IMR-90 (cell line): Measurements from ENCODE around the gene CPEB3. TPM values are rescaled to one million over a fixed set of nuclear protein-coding genes. Genes with fewer than 3 reads are reported as not detected.
A peak's percentile ranks its signal among the peaks of the same experiment; 100 is the strongest.

Experiments
- ATAC-seq: fragments of 200-7000 bp; cut with Tn5 transposase; 2 replicates; pipeline ENCODE4 v1.9.1; 2020; ENCODE audit warnings: low read depth, mild to moderate bottlenecking, moderate library complexity
- BruUV-seq: library from RNA; stranded (reverse); fragments of 400-500 nt; replicated peaks from 2 replicates; lab custom pipeline; 2021; lab: Mats Ljungman, UMichigan
- CTCF ChIA-PET: fragments of 300-600 bp; formaldehyde crosslinking; extraction: SDS; loops from one replicate; lab custom pipeline; 2021; ENCODE audit warnings: antibody characterized with exemption; lab: Yijun Ruan, JAX
- POLR2A ChIA-PET: fragments of 300-600 bp; sonication (Branson Sonifier 250); formaldehyde crosslinking; loops from one replicate; lab custom pipeline; 2022; ENCODE audit warnings: antibody characterized with exemption; ENCODE audit not compliant: unreplicated experiment; lab: Charles Lee
- DNase-seq: peaks from one replicate; pipeline ENCODE4 v3.0.0; 2013
- H2AFZ ChIP-seq: replicated peaks from 2 replicates; pipeline ENCODE3; 2013; ENCODE audit warnings: low read length, mild to moderate bottlenecking; ENCODE audit not compliant: poor library complexity
- H2AK5ac ChIP-seq: 2 replicates; pipeline ENCODE4 v1.6.1; 2013; ENCODE audit warnings: low read depth, low read length, inconsistent platforms
- H2AK9ac ChIP-seq: replicated peaks from 2 replicates; pipeline ENCODE3; 2013; ENCODE audit warnings: mild to moderate bottlenecking, low read depth, low read length, moderate library complexity; ENCODE audit not compliant: poor library complexity
- H2BK120ac ChIP-seq: 2 replicates; pipeline ENCODE4 v1.6.1; 2013; ENCODE audit warnings: low read depth, low read length, inconsistent platforms
- H2BK15ac ChIP-seq: 3 replicates; pipeline ENCODE4 v1.6.1; 2013; ENCODE audit warnings: low read depth, low read length, inconsistent platforms
- H2BK20ac ChIP-seq: 2 replicates; pipeline ENCODE4 v1.6.1; 2013; ENCODE audit warnings: low read depth, mild to moderate bottlenecking, inconsistent platforms, low read length, moderate library complexity
- H2BK5ac ChIP-seq: 2 replicates; pipeline ENCODE4 v1.6.1; 2013; ENCODE audit warnings: mild to moderate bottlenecking, low read depth, low read length, inconsistent platforms; ENCODE audit not compliant: poor library complexity, severe bottlenecking
- H3K14ac ChIP-seq: replicated peaks from 2 replicates; pipeline ENCODE4 v1.6.1; 2013; ENCODE audit warnings: low read depth, low read length, inconsistent platforms
- H3K18ac ChIP-seq: 2 replicates; pipeline ENCODE4 v1.6.1; 2013; ENCODE audit warnings: low read depth, low read length, control low read depth
- H3K23ac ChIP-seq: 2 replicates; pipeline ENCODE4 v1.6.1; 2013; ENCODE audit warnings: low read depth, low read length, inconsistent platforms
- H3K27ac ChIP-seq: 2 replicates; pipeline ENCODE4 v1.5.1; 2013; ENCODE audit warnings: mild to moderate bottlenecking, control low read depth, low read length; ENCODE audit not compliant: insufficient read depth
- H3K27me3 ChIP-seq: 2 replicates; pipeline ENCODE4 v1.6.1; 2013; ENCODE audit warnings: low read length; ENCODE audit not compliant: control insufficient read depth, insufficient read depth
- H3K36me3 ChIP-seq: 2 replicates; pipeline ENCODE4 v1.6.1; 2013; ENCODE audit warnings: low read length, mixed read lengths; ENCODE audit not compliant: control insufficient read depth, insufficient read depth
- H3K4ac ChIP-seq: 2 replicates; pipeline ENCODE4 v1.6.1; 2013; ENCODE audit warnings: low read depth, low read length, inconsistent platforms
- H3K4me1 ChIP-seq: 2 replicates; pipeline ENCODE4 v1.6.1; 2013; ENCODE audit warnings: low read length, mixed read lengths; ENCODE audit not compliant: control insufficient read depth, insufficient read depth
- H3K4me2 ChIP-seq: 2 replicates; pipeline ENCODE4 v1.6.1; 2013; ENCODE audit warnings: low read depth, mild to moderate bottlenecking, control low read depth, low read length, moderate library complexity
- H3K4me3 ChIP-seq: 2 replicates; pipeline ENCODE4 v1.5.1; 2013; ENCODE audit warnings: low read depth, mild to moderate bottlenecking, control low read depth, low read length, moderate library complexity; ENCODE audit not compliant: insufficient read depth
- H3K56ac ChIP-seq: 2 replicates; pipeline ENCODE4 v1.6.1; 2013; ENCODE audit warnings: low read length, inconsistent platforms; ENCODE audit not compliant: insufficient read depth; ENCODE audit errors: extremely low read depth
- H3K79me1 ChIP-seq, 2 experiments: 2 replicates each; pipeline ENCODE4 v1.6.1; 2013; ENCODE audit warnings: low read length in 2 of 2, inconsistent platforms in 1 of 2, low read depth in 1 of 2
- H3K9ac ChIP-seq: 2 replicates; pipeline ENCODE4 v1.6.1; 2013; ENCODE audit warnings: low read depth, low read length, control low read depth
- H3K9me1 ChIP-seq: 2 replicates; pipeline ENCODE4 v1.6.1; 2013; ENCODE audit warnings: low read length, inconsistent platforms; ENCODE audit not compliant: insufficient read depth
- H3K9me3 ChIP-seq: 2 replicates; pipeline ENCODE4 v1.6.1; 2013; ENCODE audit warnings: low read length; ENCODE audit not compliant: control insufficient read depth, insufficient read depth
- H4K20me1 ChIP-seq: 2 replicates; pipeline ENCODE4 v1.6.1; 2013; ENCODE audit warnings: low read length, inconsistent platforms; ENCODE audit not compliant: insufficient read depth
- H4K5ac ChIP-seq: 2 replicates; pipeline ENCODE4 v1.6.1; 2013; ENCODE audit warnings: mild to moderate bottlenecking, low read depth, low read length, control low read depth
- H4K8ac ChIP-seq, 2 experiments: 2 replicates each; pipeline ENCODE4 v1.6.1; 2013; ENCODE audit warnings: low read depth in 2 of 2, low read length in 2 of 2, control low read depth in 1 of 2, inconsistent platforms in 1 of 2
- H4K91ac ChIP-seq: 2 replicates; pipeline ENCODE4 v1.6.1; 2013; ENCODE audit warnings: low read depth, low read length, inconsistent platforms; ENCODE audit not compliant: insufficient read depth
- BHLHE40 ChIP-seq: fragments of 150-350 bp; IDR thresholded peaks from 2 replicates; pipeline ENCODE4 v1.6.1; 2016; ENCODE audit warnings: mild to moderate bottlenecking, low read depth, low read length
- CEBPB ChIP-seq: IDR thresholded peaks from 2 replicates; pipeline ENCODE4 v1.6.1; 2012; ENCODE audit warnings: low read depth, low read length, improper control_type of control experiment
- CHD1 ChIP-seq: IDR thresholded peaks from 2 replicates; pipeline ENCODE4 v1.6.1; 2012; ENCODE audit warnings: low read depth, low read length, improper control_type of control experiment
- FOS ChIP-seq: fragments of 150-350 bp; IDR thresholded peaks from 2 replicates; pipeline ENCODE4 v1.6.1; 2016; ENCODE audit warnings: low read depth, low read length
- MAFK ChIP-seq: IDR thresholded peaks from 2 replicates; pipeline ENCODE4 v1.6.1; 2012; ENCODE audit warnings: low read depth, low read length, improper control_type of control experiment
- MAZ ChIP-seq: IDR thresholded peaks from 2 replicates; pipeline ENCODE4 v1.6.1; 2012; ENCODE audit warnings: low read depth, mild to moderate bottlenecking, low read length, improper control_type of control experiment, moderate library complexity, borderline replicate concordance
- MXI1 ChIP-seq: IDR thresholded peaks from 2 replicates; pipeline ENCODE4 v1.6.1; 2012; ENCODE audit warnings: low read depth, mild to moderate bottlenecking, low read length, moderate library complexity, borderline replicate concordance
- NFE2L2 ChIP-seq: fragments of 150-350 bp; IDR thresholded peaks from 2 replicates; pipeline ENCODE4 v1.6.1; 2016; ENCODE audit warnings: low read depth, mild to moderate bottlenecking, low read length
- RAD21 ChIP-seq: IDR thresholded peaks from 2 replicates; pipeline ENCODE4 v1.6.1; 2012; ENCODE audit warnings: low read length, improper control_type of control experiment
- RCOR1 ChIP-seq: IDR thresholded peaks from 2 replicates; pipeline ENCODE4 v1.6.1; 2012; ENCODE audit warnings: mild to moderate bottlenecking, low read length, improper control_type of control experiment; ENCODE audit not compliant: insufficient replicate concordance
- RFX5 ChIP-seq: IDR thresholded peaks from 2 replicates; pipeline ENCODE4 v1.8.0; 2012; ENCODE audit warnings: low read depth, mild to moderate bottlenecking, low read length, moderate library complexity
- SMC3 ChIP-seq: fragments of 150-350 bp; IDR thresholded peaks from 2 replicates; pipeline ENCODE4 v1.6.1; 2016; ENCODE audit warnings: low read depth, mild to moderate bottlenecking, antibody characterized with exemption, low read length, moderate library complexity
- WGBS, 2 experiments: methylation state at CpG; one replicate each; pipeline versions ENCODE4 v1.1.5 to v1.1.7; 2013; ENCODE audit warnings: missing lambda C conversion rate in 2 of 2; ENCODE audit not compliant: insufficient read length in 1 of 2; ENCODE audit errors: extremely low coverage in 2 of 2; 5-methylcytosine and 5-hydroxymethylcytosine counted together
- dilution Hi-C: fragments of 300-500 bp; cut with HindIII; formaldehyde crosslinking; loops from one replicate; pipeline ENCODE4 v1.14.3; 2018; ENCODE audit warnings: low sequenced_read_pairs; ENCODE audit not compliant: unreplicated experiment
- in situ Hi-C: fragments of 300-500 bp; cut with MboI; formaldehyde crosslinking; loops from 3 replicates; pipeline ENCODE4 v1.14.3; 2019; ENCODE audit warnings: low sequenced_read_pairs, inconsistent platforms, mixed read lengths
- intact Hi-C: fragments of 100-400 bp; cut with micrococcal nuclease; formaldehyde crosslinking; loops from 2 replicates; pipeline ENCODE4 v1.10.0; 2022
- polyA plus RNA-seq, 3 experiments: library from polyadenylated mRNA; depleted of rRNA; stranded (reverse); fragments of >200 nt; gene quantifications; 2 replicates each; pipeline ENCODE4 v1.2.3, GENCODE V29; 2012; ENCODE audit warnings: low replicate concordance in 1 of 3
- total RNA-seq: library from RNA; depleted of rRNA; stranded (reverse); fragments of >200 nt; gene quantifications from 2 replicates; pipeline ENCODE4 v1.2.3, GENCODE V29; 2012
- TF ChIP-seq, protein P1 (sequence below): fragments of 150-350 bp; IDR thresholded peaks from 2 replicates; pipeline ENCODE4 v1.6.1; 2017; ENCODE audit warnings: mild to moderate bottlenecking, antibody characterized with exemption, low read length, low read depth
- TF ChIP-seq, protein P2 (sequence below): fragments of 150-350 bp; IDR thresholded peaks from 2 replicates; pipeline ENCODE4 v1.6.1; 2016; ENCODE audit warnings: low read depth, mild to moderate bottlenecking, low read length, moderate library complexity, borderline replicate concordance

Gene CPEB3
- total and polyA plus RNA-seq, 2 of the 4 experiments (the other 2 are of a cell fraction), result 0.18 to 0.36 TPM

DNA sequence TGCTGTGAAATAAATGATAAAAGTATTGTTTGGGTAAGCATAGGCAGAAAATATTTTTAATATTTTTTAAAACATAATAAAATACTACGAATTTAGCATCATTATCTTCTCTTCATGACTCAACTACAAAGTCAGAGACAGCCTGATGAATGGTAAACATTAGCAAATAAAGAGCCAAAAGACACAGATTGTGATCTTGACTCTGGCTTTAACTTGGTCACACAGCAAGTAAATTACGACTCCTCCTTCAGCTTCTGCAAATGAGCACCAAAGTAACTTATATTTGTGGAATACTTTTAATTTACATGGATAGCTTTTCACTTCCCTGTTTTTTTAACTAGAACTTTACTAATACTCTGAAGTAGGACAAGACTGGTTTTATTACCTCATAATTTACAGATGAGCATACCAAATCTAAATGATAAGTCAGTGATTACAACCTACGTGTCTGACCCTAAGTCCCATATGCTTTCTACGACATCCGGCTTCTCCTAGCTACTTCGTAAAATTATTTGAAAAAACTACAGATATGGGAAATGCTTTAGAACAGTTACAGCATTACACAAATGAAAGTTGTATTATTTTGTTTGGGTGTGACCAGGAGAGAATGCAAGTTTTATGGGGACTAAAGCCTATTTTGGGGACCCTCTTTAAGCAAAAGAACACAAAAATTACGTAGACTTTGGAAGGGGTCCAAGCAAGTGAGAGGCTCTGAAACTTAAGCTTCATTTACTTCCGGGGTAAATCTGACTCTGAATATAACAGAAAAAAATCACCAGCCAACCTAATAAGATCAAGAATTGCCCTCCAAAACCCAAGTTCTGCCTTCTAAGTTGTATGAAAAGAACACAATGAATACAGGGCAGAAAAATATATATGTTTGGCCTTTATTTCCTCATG, 133.8 kb downstream of the CPEB3 start:
- CTCF ChIA-PET, result interaction anchor here (0.5 to 1.2 kb wide), 3 partner anchors 25 to 208 kb away, joined by 3 read pairs; partner anchors contain the start of gene MARCHF5
- ATAC-seq (peak; percentile 42), DNase-seq (peak; percentile 39)
- H3K4me3 ChIP-seq, result no peak overlapping the region
- H3K9me1 ChIP-seq, result no peaks in the 10 kb centered on the region
- intact Hi-C loops, result no loop called here
- H3K9ac ChIP-seq, result no peak overlapping the region
- POLR2A ChIA-PET, result no interaction called here
- H4K20me1 ChIP-seq, result no peaks in the 10 kb centered on the region
- in situ Hi-C loops, result no loop called here
- H4K91ac ChIP-seq, result no peak overlapping the region
- no peak overlapping the region for H2AK5ac ChIP-seq
- WGBS, 2 experiments, result no CpG with 5 or more reads among the region's 8 CpGs
- BruUV-seq, result no TSS peak
- H3K36me3 ChIP-seq, result no peaks in the 10 kb centered on the region
- H2BK15ac ChIP-seq, result no peak overlapping the region
- no peak overlapping the region for H3K56ac ChIP-seq
- no peaks in the 10 kb centered on the region for H3K4me1 ChIP-seq
- dilution Hi-C loops, result no loop called here
- no peak overlapping the region; the same call in 1 of the 2 replicates for H3K18ac ChIP-seq
- H2BK120ac ChIP-seq, result no peak overlapping the region
- H3K9me3 ChIP-seq, result no peaks in the 10 kb centered on the region
- H4K8ac ChIP-seq, result peak overlapping the region; percentile 69 to 79
- H3K4me2 ChIP-seq, result peak overlapping the region; percentile 72; the same call in 1 of the 2 replicates
- no peak overlapping the region for H3K4ac ChIP-seq
- no peak overlapping the region for H2AK9ac ChIP-seq
- no peaks in the 10 kb centered on the region for H3K79me1 ChIP-seq
- H2BK20ac ChIP-seq, result no peak overlapping the region
- no peak overlapping the region for H3K14ac ChIP-seq
- H3K23ac ChIP-seq, result no peak overlapping the region
- no peak overlapping the region for H3K27ac ChIP-seq
- H4K5ac ChIP-seq, result peak overlapping the region; percentile 90; the same call in 1 of the 2 replicates
- no peak overlapping the region for H2BK5ac ChIP-seq
- H3K27me3 ChIP-seq, result no peaks in the 10 kb centered on the region
- H2AFZ ChIP-seq, result no peak overlapping the region
- TF ChIP-seq RAD21 (no peak), SMC3 (no peak), CHD1 (no peak), BHLHE40 (no peak), MAZ (no peak), MAFK (no peak), RFX5 (no peak), MXI1 (no peak), CEBPB (no peak), RCOR1 (no peak), FOS (no peak), NFE2L2 (no peak)
- TF ChIP-seq, protein P1, sequence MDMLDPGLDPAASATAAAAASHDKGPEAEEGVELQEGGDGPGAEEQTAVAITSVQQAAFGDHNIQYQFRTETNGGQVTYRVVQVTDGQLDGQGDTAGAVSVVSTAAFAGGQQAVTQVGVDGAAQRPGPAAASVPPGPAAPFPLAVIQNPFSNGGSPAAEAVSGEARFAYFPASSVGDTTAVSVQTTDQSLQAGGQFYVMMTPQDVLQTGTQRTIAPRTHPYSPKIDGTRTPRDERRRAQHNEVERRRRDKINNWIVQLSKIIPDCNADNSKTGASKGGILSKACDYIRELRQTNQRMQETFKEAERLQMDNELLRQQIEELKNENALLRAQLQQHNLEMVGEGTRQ, result no peak
- TF ChIP-seq, protein P2, sequence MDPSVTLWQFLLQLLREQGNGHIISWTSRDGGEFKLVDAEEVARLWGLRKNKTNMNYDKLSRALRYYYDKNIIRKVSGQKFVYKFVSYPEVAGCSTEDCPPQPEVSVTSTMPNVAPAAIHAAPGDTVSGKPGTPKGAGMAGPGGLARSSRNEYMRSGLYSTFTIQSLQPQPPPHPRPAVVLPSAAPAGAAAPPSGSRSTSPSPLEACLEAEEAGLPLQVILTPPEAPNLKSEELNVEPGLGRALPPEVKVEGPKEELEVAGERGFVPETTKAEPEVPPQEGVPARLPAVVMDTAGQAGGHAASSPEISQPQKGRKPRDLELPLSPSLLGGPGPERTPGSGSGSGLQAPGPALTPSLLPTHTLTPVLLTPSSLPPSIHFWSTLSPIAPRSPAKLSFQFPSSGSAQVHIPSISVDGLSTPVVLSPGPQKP, result no peak
